IMR-90 (cell line): Measurements from ENCODE around the gene SRPK3. TPM values are rescaled to one million over a fixed set of nuclear protein-coding genes. Genes with fewer than 3 reads are reported as not detected.

Source experiments
- ATAC-seq: fragments of 200-7000 bp; cut with Tn5 transposase; 2 replicates; pipeline ENCODE4 v1.9.1; 2020; ENCODE audit warnings: low read depth, mild to moderate bottlenecking, moderate library complexity
- BruUV-seq: library from RNA; stranded (reverse); fragments of 400-500 nt; replicated peaks from 2 replicates; lab custom pipeline; 2021; lab: Mats Ljungman, UMichigan
- CTCF ChIA-PET: fragments of 300-600 bp; formaldehyde crosslinking; extraction: SDS; loops from one replicate; lab custom pipeline; 2021; ENCODE audit warnings: antibody characterized with exemption; lab: Yijun Ruan, JAX
- POLR2A ChIA-PET: fragments of 300-600 bp; sonication (Branson Sonifier 250); formaldehyde crosslinking; loops from one replicate; lab custom pipeline; 2022; ENCODE audit warnings: antibody characterized with exemption; ENCODE audit not compliant: unreplicated experiment; lab: Charles Lee
- DNase-seq: peaks from one replicate; pipeline ENCODE4 v3.0.0; 2013
- H2AFZ ChIP-seq: replicated peaks from 2 replicates; pipeline ENCODE3; 2013; ENCODE audit warnings: low read length, mild to moderate bottlenecking; ENCODE audit not compliant: poor library complexity
- H2AK5ac ChIP-seq: 2 replicates; pipeline ENCODE4 v1.6.1; 2013; ENCODE audit warnings: low read depth, low read length, inconsistent platforms
- H2AK9ac ChIP-seq: replicated peaks from 2 replicates; pipeline ENCODE3; 2013; ENCODE audit warnings: mild to moderate bottlenecking, low read depth, low read length, moderate library complexity; ENCODE audit not compliant: poor library complexity
- H2BK120ac ChIP-seq: 2 replicates; pipeline ENCODE4 v1.6.1; 2013; ENCODE audit warnings: low read depth, low read length, inconsistent platforms
- H2BK15ac ChIP-seq: 3 replicates; pipeline ENCODE4 v1.6.1; 2013; ENCODE audit warnings: low read depth, low read length, inconsistent platforms
- H2BK20ac ChIP-seq: 2 replicates; pipeline ENCODE4 v1.6.1; 2013; ENCODE audit warnings: low read depth, mild to moderate bottlenecking, inconsistent platforms, low read length, moderate library complexity
- H2BK5ac ChIP-seq: 2 replicates; pipeline ENCODE4 v1.6.1; 2013; ENCODE audit warnings: mild to moderate bottlenecking, low read depth, low read length, inconsistent platforms; ENCODE audit not compliant: poor library complexity, severe bottlenecking
- H3K14ac ChIP-seq: replicated peaks from 2 replicates; pipeline ENCODE4 v1.6.1; 2013; ENCODE audit warnings: low read depth, low read length, inconsistent platforms
- H3K18ac ChIP-seq: 2 replicates; pipeline ENCODE4 v1.6.1; 2013; ENCODE audit warnings: low read depth, low read length, control low read depth
- H3K23ac ChIP-seq: 2 replicates; pipeline ENCODE4 v1.6.1; 2013; ENCODE audit warnings: low read depth, low read length, inconsistent platforms
- H3K27ac ChIP-seq: 2 replicates; pipeline ENCODE4 v1.5.1; 2013; ENCODE audit warnings: mild to moderate bottlenecking, control low read depth, low read length; ENCODE audit not compliant: insufficient read depth
- H3K27me3 ChIP-seq: 2 replicates; pipeline ENCODE4 v1.6.1; 2013; ENCODE audit warnings: low read length; ENCODE audit not compliant: control insufficient read depth, insufficient read depth
- H3K36me3 ChIP-seq: 2 replicates; pipeline ENCODE4 v1.6.1; 2013; ENCODE audit warnings: low read length, mixed read lengths; ENCODE audit not compliant: control insufficient read depth, insufficient read depth
- H3K4ac ChIP-seq: 2 replicates; pipeline ENCODE4 v1.6.1; 2013; ENCODE audit warnings: low read depth, low read length, inconsistent platforms
- H3K4me1 ChIP-seq: 2 replicates; pipeline ENCODE4 v1.6.1; 2013; ENCODE audit warnings: low read length, mixed read lengths; ENCODE audit not compliant: control insufficient read depth, insufficient read depth
- H3K4me2 ChIP-seq: 2 replicates; pipeline ENCODE4 v1.6.1; 2013; ENCODE audit warnings: low read depth, mild to moderate bottlenecking, control low read depth, low read length, moderate library complexity
- H3K4me3 ChIP-seq: 2 replicates; pipeline ENCODE4 v1.5.1; 2013; ENCODE audit warnings: low read depth, mild to moderate bottlenecking, control low read depth, low read length, moderate library complexity; ENCODE audit not compliant: insufficient read depth
- H3K56ac ChIP-seq: 2 replicates; pipeline ENCODE4 v1.6.1; 2013; ENCODE audit warnings: low read length, inconsistent platforms; ENCODE audit not compliant: insufficient read depth; ENCODE audit errors: extremely low read depth
- H3K79me1 ChIP-seq, 2 experiments: 2 replicates each; pipeline ENCODE4 v1.6.1; 2013; ENCODE audit warnings: low read length in 2 of 2, inconsistent platforms in 1 of 2, low read depth in 1 of 2
- H3K9ac ChIP-seq: 2 replicates; pipeline ENCODE4 v1.6.1; 2013; ENCODE audit warnings: low read depth, low read length, control low read depth
- H3K9me1 ChIP-seq: 2 replicates; pipeline ENCODE4 v1.6.1; 2013; ENCODE audit warnings: low read length, inconsistent platforms; ENCODE audit not compliant: insufficient read depth
- H3K9me3 ChIP-seq: 2 replicates; pipeline ENCODE4 v1.6.1; 2013; ENCODE audit warnings: low read length; ENCODE audit not compliant: control insufficient read depth, insufficient read depth
- H4K20me1 ChIP-seq: 2 replicates; pipeline ENCODE4 v1.6.1; 2013; ENCODE audit warnings: low read length, inconsistent platforms; ENCODE audit not compliant: insufficient read depth
- H4K5ac ChIP-seq: 2 replicates; pipeline ENCODE4 v1.6.1; 2013; ENCODE audit warnings: mild to moderate bottlenecking, low read depth, low read length, control low read depth
- H4K8ac ChIP-seq, 2 experiments: 2 replicates each; pipeline ENCODE4 v1.6.1; 2013; ENCODE audit warnings: low read depth in 2 of 2, low read length in 2 of 2, control low read depth in 1 of 2, inconsistent platforms in 1 of 2
- H4K91ac ChIP-seq: 2 replicates; pipeline ENCODE4 v1.6.1; 2013; ENCODE audit warnings: low read depth, low read length, inconsistent platforms; ENCODE audit not compliant: insufficient read depth
- BHLHE40 ChIP-seq: fragments of 150-350 bp; IDR thresholded peaks from 2 replicates; pipeline ENCODE4 v1.6.1; 2016; ENCODE audit warnings: mild to moderate bottlenecking, low read depth, low read length
- CEBPB ChIP-seq: IDR thresholded peaks from 2 replicates; pipeline ENCODE4 v1.6.1; 2012; ENCODE audit warnings: low read depth, low read length, improper control_type of control experiment
- CHD1 ChIP-seq: IDR thresholded peaks from 2 replicates; pipeline ENCODE4 v1.6.1; 2012; ENCODE audit warnings: low read depth, low read length, improper control_type of control experiment
- FOS ChIP-seq: fragments of 150-350 bp; IDR thresholded peaks from 2 replicates; pipeline ENCODE4 v1.6.1; 2016; ENCODE audit warnings: low read depth, low read length
- MAFK ChIP-seq: IDR thresholded peaks from 2 replicates; pipeline ENCODE4 v1.6.1; 2012; ENCODE audit warnings: low read depth, low read length, improper control_type of control experiment
- MAZ ChIP-seq: IDR thresholded peaks from 2 replicates; pipeline ENCODE4 v1.6.1; 2012; ENCODE audit warnings: low read depth, mild to moderate bottlenecking, low read length, improper control_type of control experiment, moderate library complexity, borderline replicate concordance
- MXI1 ChIP-seq: IDR thresholded peaks from 2 replicates; pipeline ENCODE4 v1.6.1; 2012; ENCODE audit warnings: low read depth, mild to moderate bottlenecking, low read length, moderate library complexity, borderline replicate concordance
- NFE2L2 ChIP-seq: fragments of 150-350 bp; IDR thresholded peaks from 2 replicates; pipeline ENCODE4 v1.6.1; 2016; ENCODE audit warnings: low read depth, mild to moderate bottlenecking, low read length
- POLR2A ChIP-seq: IDR thresholded peaks from 2 replicates; pipeline ENCODE4 v1.6.1; 2012; ENCODE audit warnings: mild to moderate bottlenecking, low read depth, low read length
- RAD21 ChIP-seq: IDR thresholded peaks from 2 replicates; pipeline ENCODE4 v1.6.1; 2012; ENCODE audit warnings: low read length, improper control_type of control experiment
- RCOR1 ChIP-seq: IDR thresholded peaks from 2 replicates; pipeline ENCODE4 v1.6.1; 2012; ENCODE audit warnings: mild to moderate bottlenecking, low read length, improper control_type of control experiment; ENCODE audit not compliant: insufficient replicate concordance
- RFX5 ChIP-seq: IDR thresholded peaks from 2 replicates; pipeline ENCODE4 v1.8.0; 2012; ENCODE audit warnings: low read depth, mild to moderate bottlenecking, low read length, moderate library complexity
- SMC3 ChIP-seq: fragments of 150-350 bp; IDR thresholded peaks from 2 replicates; pipeline ENCODE4 v1.6.1; 2016; ENCODE audit warnings: low read depth, mild to moderate bottlenecking, antibody characterized with exemption, low read length, moderate library complexity
- WGBS, 2 experiments: methylation state at CpG; one replicate each; pipeline versions ENCODE4 v1.1.5 to v1.1.7; 2013; ENCODE audit warnings: missing lambda C conversion rate in 2 of 2; ENCODE audit not compliant: insufficient read length in 1 of 2; ENCODE audit errors: extremely low coverage in 2 of 2; 5-methylcytosine and 5-hydroxymethylcytosine counted together
- dilution Hi-C: fragments of 300-500 bp; cut with HindIII; formaldehyde crosslinking; loops from one replicate; pipeline ENCODE4 v1.14.3; 2018; ENCODE audit warnings: low sequenced_read_pairs; ENCODE audit not compliant: unreplicated experiment
- in situ Hi-C: fragments of 300-500 bp; cut with MboI; formaldehyde crosslinking; loops from 3 replicates; pipeline ENCODE4 v1.14.3; 2019; ENCODE audit warnings: low sequenced_read_pairs, inconsistent platforms, mixed read lengths
- intact Hi-C: fragments of 100-400 bp; cut with micrococcal nuclease; formaldehyde crosslinking; loops from 2 replicates; pipeline ENCODE4 v1.10.0; 2022
- polyA plus RNA-seq, 3 experiments: library from polyadenylated mRNA; depleted of rRNA; stranded (reverse); fragments of >200 nt; gene quantifications; 2 replicates each; pipeline ENCODE4 v1.2.3, GENCODE V29; 2012; ENCODE audit warnings: low replicate concordance in 1 of 3
- total RNA-seq: library from RNA; depleted of rRNA; stranded (reverse); fragments of >200 nt; gene quantifications from 2 replicates; pipeline ENCODE4 v1.2.3, GENCODE V29; 2012
- TF ChIP-seq, protein P1 (sequence below): fragments of 150-350 bp; IDR thresholded peaks from 2 replicates; pipeline ENCODE4 v1.6.1; 2016; ENCODE audit warnings: low read depth, mild to moderate bottlenecking, low read length, moderate library complexity, borderline replicate concordance

The SRPK3 gene
- total and polyA plus RNA-seq, 2 of the 4 experiments (the other 2 are of a cell fraction): 0.36 to 0.70 TPM

DNA sequence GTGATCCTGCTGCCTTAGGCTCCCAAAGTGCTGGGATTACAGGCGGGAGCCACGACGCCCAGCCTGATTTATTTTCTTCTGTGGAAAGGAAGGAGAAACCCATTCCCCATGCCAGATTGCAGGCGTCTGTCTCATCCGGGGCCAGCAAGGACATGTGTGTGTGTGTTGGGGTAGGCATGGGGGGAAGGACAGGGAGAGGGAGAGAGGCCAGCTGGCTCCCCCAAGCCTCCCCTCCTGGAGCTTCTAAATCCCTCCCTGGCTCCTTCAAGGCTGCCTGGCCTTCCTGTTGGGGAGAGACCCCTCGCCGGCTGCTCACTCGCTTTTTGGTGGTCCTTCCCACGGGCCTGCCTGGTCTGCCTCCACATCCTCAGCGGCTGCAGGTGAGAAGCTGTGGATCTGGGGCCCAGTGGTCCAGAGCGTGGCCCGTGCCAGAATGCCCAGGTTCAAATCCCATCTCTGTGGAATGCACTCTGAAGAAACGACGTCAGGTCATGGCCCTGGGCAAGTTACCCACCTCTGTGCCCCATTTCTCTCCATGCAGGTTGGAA is 18.1 kb upstream of the SRPK3 start:
- Histone ChIP-seq H3K18ac (no peak overlapping the region), H2BK5ac (no peak overlapping the region), H3K27ac (no peak overlapping the region), H3K36me3 (no peaks in the 10 kb centered on the region), H3K79me1 (peaks cover 0 to 17% of the 10 kb centered on the region in 2 experiments; a peak in 2 of 4 replicates), H4K20me1 (no peaks in the 10 kb centered on the region; the same call in 1 of the 2 replicates), H3K23ac (no peak overlapping the region), H3K27me3 (no peaks in the 10 kb centered on the region), H3K14ac (no peak overlapping the region), H2BK120ac (no peak overlapping the region), H4K8ac (no peak overlapping the region), H4K91ac (no peak overlapping the region), H3K56ac (no peak overlapping the region), H3K9me1 (no peaks in the 10 kb centered on the region), H3K9ac (no peak overlapping the region), H3K4me2 (no peak overlapping the region), H3K9me3 (no peaks in the 10 kb centered on the region; the same call in 1 of the 2 replicates), H3K4me3 (no peak overlapping the region), H3K4me1 (peaks cover 17% of the 10 kb centered on the region), H2AK5ac (no peak overlapping the region), H2BK15ac (no peak overlapping the region), H2BK20ac (no peak overlapping the region), H2AK9ac (no peak overlapping the region), H3K4ac (no peak overlapping the region), H4K5ac (no peak overlapping the region), H2AFZ (no peak overlapping the region)
- no TSS peak for BruUV-seq
- 88% methylated on average over 4 of the region's 14 CpGs; no CpG with 5 or more reads in 1 of the 2 experiments for WGBS, 2 experiments
- dilution Hi-C loops: no loop called here
- in situ Hi-C loops: loop anchor here (10.0 kb wide), 1 partner anchor 202 kb away; no protein-coding TSS in a partner anchor
- ChIA-PET POLR2A (no interaction called here), CTCF (interaction anchor here (0.9 kb wide), 1 partner anchor 183 kb away, joined by 3 read pairs; no protein-coding TSS in a partner anchor)
- DNase-seq: no peak
- TF ChIP-seq RFX5: no peak
- no peak for TF ChIP-seq SMC3
- TF ChIP-seq CHD1: no peak
- TF ChIP-seq, protein P1, sequence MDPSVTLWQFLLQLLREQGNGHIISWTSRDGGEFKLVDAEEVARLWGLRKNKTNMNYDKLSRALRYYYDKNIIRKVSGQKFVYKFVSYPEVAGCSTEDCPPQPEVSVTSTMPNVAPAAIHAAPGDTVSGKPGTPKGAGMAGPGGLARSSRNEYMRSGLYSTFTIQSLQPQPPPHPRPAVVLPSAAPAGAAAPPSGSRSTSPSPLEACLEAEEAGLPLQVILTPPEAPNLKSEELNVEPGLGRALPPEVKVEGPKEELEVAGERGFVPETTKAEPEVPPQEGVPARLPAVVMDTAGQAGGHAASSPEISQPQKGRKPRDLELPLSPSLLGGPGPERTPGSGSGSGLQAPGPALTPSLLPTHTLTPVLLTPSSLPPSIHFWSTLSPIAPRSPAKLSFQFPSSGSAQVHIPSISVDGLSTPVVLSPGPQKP: no peak
- no peak for TF ChIP-seq MAZ
- no peak for TF ChIP-seq RCOR1
- no peak for TF ChIP-seq NFE2L2
- TF ChIP-seq CEBPB: no peak
- no peak for TF ChIP-seq MAFK
- TF ChIP-seq POLR2A: no peak
- TF ChIP-seq BHLHE40: no peak
- no peak for TF ChIP-seq MXI1
- no peak for TF ChIP-seq RAD21
- TF ChIP-seq FOS: no peak
- intact Hi-C loops: no loop called here
- no peak for ATAC-seq
